WTC11 (cell line): ENCODE data around the gene BRPF1. TPM values are rescaled to one million over a fixed set of nuclear protein-coding genes. Genes with fewer than 3 reads are reported as not detected.

Experiments
- ATAC-seq: fragments of 200-7000 bp; cut with Tn5 transposase; 2 replicates; pipeline ENCODE4 v1.10.0; 2021; ENCODE audit warnings: mild to moderate bottlenecking, moderate library complexity
- CTCF ChIA-PET: fragments of 300-600 bp; sonication (Branson Sonifier 250); formaldehyde crosslinking; loops from one replicate; lab custom pipeline; 2021; ENCODE audit warnings: antibody characterized with exemption; lab: Charles Lee
- POLR2A ChIA-PET: fragments of 350-600 bp; sonication (Branson Sonifier 250); formaldehyde crosslinking; loops from one replicate; lab custom pipeline; 2021; ENCODE audit warnings: antibody characterized with exemption; lab: Charles Lee
- DNase-seq: peaks from one replicate; pipeline ENCODE4 v3.0.0; 2021; ENCODE audit warnings: low spot score
- H3K27ac Mint-ChIP-seq: 2 replicates; pipeline ENCODE4 v1.8.0; 2021; ENCODE audit warnings: mixed read lengths
- H3K27me3 Mint-ChIP-seq: 2 replicates; pipeline ENCODE4 v1.8.0; 2021; ENCODE audit warnings: low read depth, mild to moderate bottlenecking, moderate library complexity, mixed read lengths
- H3K36me3 Mint-ChIP-seq: 2 replicates; pipeline ENCODE4 v1.8.0; 2021; ENCODE audit warnings: mixed read lengths
- H3K4me1 Mint-ChIP-seq: 2 replicates; pipeline ENCODE4 v1.8.0; 2022; ENCODE audit warnings: mixed read lengths
- H3K4me3 Mint-ChIP-seq: 2 replicates; pipeline ENCODE4 v1.8.0; 2021; ENCODE audit warnings: mild to moderate bottlenecking, moderate library complexity, mixed read lengths
- H3K9me3 Mint-ChIP-seq: 2 replicates; pipeline ENCODE4 v1.8.0; 2021; ENCODE audit warnings: mixed read lengths
- CDX4 ChIP-seq: fragments of 250-450 bp; sonication (Bioruptor Pico); IDR thresholded peaks from 2 replicates; pipeline ENCODE4 v1.9.0; 2021; ENCODE audit warnings: moderate library complexity, mild to moderate bottlenecking, inconsistent platforms, borderline replicate concordance
- CREB1 ChIP-seq: sonication (generic); formaldehyde crosslinking; IDR thresholded peaks from 2 replicates; pipeline ENCODE4 v1.8.0; 2023; ENCODE audit warnings: mild to moderate bottlenecking, missing genetic modification reagents
- CTCF ChIP-seq: fragments of 200-600 bp; IDR thresholded peaks from 2 replicates; pipeline ENCODE4 v1.8.0; 2022; ENCODE audit warnings: antibody characterized with exemption
- E2F5 ChIP-seq: sonication (generic); formaldehyde crosslinking; IDR thresholded peaks from 2 replicates; pipeline ENCODE4 v1.8.1; 2022; ENCODE audit warnings: mild to moderate bottlenecking, moderate library complexity, missing genetic modification reagents
- EMX1 ChIP-seq: fragments of 250-450 bp; sonication (Bioruptor Pico); IDR thresholded peaks from 2 replicates; pipeline ENCODE4 v1.8.0; 2021; ENCODE audit warnings: mild to moderate bottlenecking
- ERG ChIP-seq: fragments of 250-450 bp; sonication (Bioruptor Pico); IDR thresholded peaks from 2 replicates; pipeline ENCODE4 v1.8.0; 2021; ENCODE audit warnings: mild to moderate bottlenecking
- ESRRA ChIP-seq: sonication (generic); formaldehyde crosslinking; IDR thresholded peaks from 2 replicates; pipeline ENCODE4 v1.8.1; 2022; ENCODE audit warnings: mild to moderate bottlenecking, missing genetic modification reagents, borderline replicate concordance
- GABPB1 ChIP-seq: sonication (generic); formaldehyde crosslinking; IDR thresholded peaks from 2 replicates; pipeline ENCODE4 v1.8.1; 2023; ENCODE audit warnings: mild to moderate bottlenecking, missing genetic modification reagents
- GRHL2 ChIP-seq: fragments of 250-450 bp; sonication (Bioruptor Pico); IDR thresholded peaks from 2 replicates; pipeline ENCODE4 v1.8.0; 2022; ENCODE audit warnings: mild to moderate bottlenecking, moderate library complexity; ENCODE audit not compliant: insufficient replicate concordance, severe bottlenecking
- HMGA2 ChIP-seq: fragments of 250-450 bp; sonication (Bioruptor Pico); IDR thresholded peaks from 2 replicates; pipeline ENCODE4 v1.4.0; 2021; ENCODE audit warnings: mild to moderate bottlenecking, moderate library complexity
- NFE2L1 ChIP-seq: sonication (generic); formaldehyde crosslinking; IDR thresholded peaks from 2 replicates; pipeline ENCODE4 v1.8.1; 2023; ENCODE audit warnings: missing genetic modification reagents
- RELA ChIP-seq: sonication (generic); formaldehyde crosslinking; IDR thresholded peaks from 2 replicates; pipeline ENCODE4 v1.8.1; 2022; ENCODE audit warnings: missing genetic modification reagents, mild to moderate bottlenecking, borderline replicate concordance
- SP1 ChIP-seq: sonication (generic); formaldehyde crosslinking; conservative IDR thresholded peaks from 2 replicates; pipeline ENCODE4 v1.8.1; 2022; ENCODE audit warnings: missing genetic modification reagents
- STAT6 ChIP-seq: sonication (generic); formaldehyde crosslinking; conservative IDR thresholded peaks from 2 replicates; pipeline ENCODE4 v1.8.1; 2023; ENCODE audit warnings: mild to moderate bottlenecking, low read depth, missing genetic modification reagents, moderate library complexity
- USF1 ChIP-seq: sonication (generic); formaldehyde crosslinking; IDR thresholded peaks from 2 replicates; pipeline ENCODE4 v1.8.0; 2022; ENCODE audit warnings: mild to moderate bottlenecking, missing genetic modification reagents
- ZBTB21 ChIP-seq: sonication (generic); formaldehyde crosslinking; IDR thresholded peaks from 2 replicates; pipeline ENCODE4 v1.8.1; 2023; ENCODE audit warnings: mild to moderate bottlenecking, missing genetic modification reagents, borderline replicate concordance
- ZNF219 ChIP-seq: sonication (generic); formaldehyde crosslinking; IDR thresholded peaks from 2 replicates; pipeline ENCODE4 v1.8.0; 2023; ENCODE audit warnings: missing genetic modification reagents, mild to moderate bottlenecking, borderline replicate concordance
- ZNF232 ChIP-seq: sonication (generic); formaldehyde crosslinking; IDR thresholded peaks from 2 replicates; pipeline ENCODE4 v1.8.0; 2022; ENCODE audit warnings: mild to moderate bottlenecking, missing genetic modification reagents
- ZNF281 ChIP-seq: sonication (generic); formaldehyde crosslinking; IDR thresholded peaks from 2 replicates; pipeline ENCODE4 v1.8.0; 2023; ENCODE audit warnings: mild to moderate bottlenecking, missing genetic modification reagents
- ZNF423 ChIP-seq: fragments of 250-450 bp; sonication (Bioruptor Pico); IDR thresholded peaks from 2 replicates; pipeline ENCODE4 v2.1.2; 2022; ENCODE audit warnings: mild to moderate bottlenecking, moderate library complexity
- total RNA-seq: library from RNA; stranded (reverse); gene quantifications from 3 replicates; pipeline ENCODE4 v1.2.3, GENCODE V29; 2021

BRPF1 gene
- total RNA-seq, 1 experiment from 2014 or later, result 22.8 TPM

GRCh38 chr3:9689757-9690156 lies 41.8 kb upstream of the BRPF1 start:
- DNase-seq, result no peak
- H3K36me3 Mint-ChIP-seq, result peaks cover 13% of the 10 kb centered on the region
- CTCF ChIA-PET, result interaction anchor here (1.9 to 2.5 kb wide), 2 partner anchors 37 to 186 kb away, joined by 8 read pairs; no protein-coding TSS in a partner anchor
- ATAC-seq, result no peak
- no peak for TF ChIP-seq CDX4 (CRISPR knock-in tag)
- TF ChIP-seq HMGA2 (CRISPR knock-in tag), result no peak
- no peak for TF ChIP-seq RELA (CRISPR knock-in tag)
- no peak for TF ChIP-seq GABPB1
- no peaks in the 10 kb centered on the region for H3K9me3 Mint-ChIP-seq
- no peaks in the 10 kb centered on the region for H3K4me1 Mint-ChIP-seq
- no peak overlapping the region for H3K27ac Mint-ChIP-seq
- no peaks in the 10 kb centered on the region for H3K27me3 Mint-ChIP-seq
- no peak overlapping the region for H3K4me3 Mint-ChIP-seq
- POLR2A ChIA-PET, result no interaction called here

GRCh38 chr3:9690451-9691450 lies 40.8 kb upstream of the BRPF1 start:
- no peak overlapping the region for H3K27ac Mint-ChIP-seq
- H3K27me3 Mint-ChIP-seq, result no peaks in the 10 kb centered on the region
- POLR2A ChIA-PET, result no interaction called here
- H3K4me1 Mint-ChIP-seq, result no peaks in the 10 kb centered on the region
- DNase-seq (no peak), ATAC-seq (no peak)
- CTCF ChIA-PET, result interaction anchor here (1.9 to 2.5 kb wide), 2 partner anchors 36 to 187 kb away, joined by 8 read pairs; no protein-coding TSS in a partner anchor
- H3K4me3 Mint-ChIP-seq, result no peak overlapping the region
- peaks cover 8% of the 10 kb centered on the region for H3K36me3 Mint-ChIP-seq
- H3K9me3 Mint-ChIP-seq, result no peaks in the 10 kb centered on the region
- TF ChIP-seq ZBTB21, result no peak
- no peak for TF ChIP-seq ZNF232 (CRISPR knock-in tag)
- TF ChIP-seq CDX4 (CRISPR knock-in tag), result no peak
- no peak for TF ChIP-seq E2F5
- no peak for TF ChIP-seq STAT6 (CRISPR knock-in tag)
- no peak for TF ChIP-seq RELA (CRISPR knock-in tag)
- no peak for TF ChIP-seq USF1 (CRISPR knock-in tag)
- TF ChIP-seq ERG, result no peak
- no peak for TF ChIP-seq EMX1 (CRISPR knock-in tag)
- TF ChIP-seq ZNF423 (CRISPR knock-in tag), result no peak
- TF ChIP-seq GRHL2 (CRISPR knock-in tag), result no peak
- TF ChIP-seq ESRRA, result no peak
- no peak for TF ChIP-seq ZNF219 (CRISPR knock-in tag)
- no peak for TF ChIP-seq NFE2L1
- TF ChIP-seq CTCF, result no peak
- TF ChIP-seq ZNF281, result no peak
- TF ChIP-seq SP1 (CRISPR knock-in tag), result no peak
- TF ChIP-seq CREB1, result no peak
